Measurements from ENCODE around the gene ADAM22. TPM values are rescaled to one million over a fixed set of nuclear protein-coding genes. Genes with fewer than 3 reads are reported as not detected.

Gene ADAM22
- total RNA-seq, 1 experiment from 2014 or later, result 14.0 TPM

GRCh38 chr7:88013981-88014380 is 79.9 kb downstream of the ADAM22 start:
- Histone ChIP-seq H3K4me3 (no peak overlapping the region), H4K20me1 (ENCODE audit: insufficient read depth) (no peaks in the 10 kb centered on the region), H3K27ac (no peak overlapping the region), H2AFZ (no peak overlapping the region), H3K9me2 (ENCODE audit: insufficient read depth) (no peaks in the 10 kb centered on the region), H3K4me2 (no peak overlapping the region), H3K4me1 (replicated peaks; ENCODE audit: insufficient read depth) (no peaks in the 10 kb centered on the region), H3K36me3 (ENCODE audit: low read depth) (no peaks in the 10 kb centered on the region), H3F3A (ENCODE audit: insufficient read depth, low read depth) (no peaks in the 10 kb centered on the region), H3K27me3 (ENCODE audit: insufficient read depth, low read depth) (no peaks in the 10 kb centered on the region), H3K79me2 (ENCODE audit: low read depth) (no peaks in the 10 kb centered on the region), H3K9me3 (ENCODE audit: insufficient read depth, low read depth) (no peaks in the 10 kb centered on the region)
- POLR2A ChIA-PET (ENCODE audit: unreplicated experiment), result no interaction called here
- no peak for TF ChIP-seq EZH2 (IDR thresholded peaks at IDR 0.05; ENCODE audit: low read depth)
- TF ChIP-seq CTCF (conservative IDR thresholded peaks at IDR 0.05), result no peak
- intact Hi-C loops (cut with micrococcal nuclease; ENCODE audit: unreplicated experiment), result no loop called here
- DNase-seq, result no peak
- no TSS peak for BruUV-seq (replicated peaks)
- CTCF ChIA-PET, result no interaction called here

GRCh38 chr7:88014581-88014980 is 80.5 kb downstream of the ADAM22 start:
- DNase-seq, result no peak
- ChIA-PET POLR2A (ENCODE audit: unreplicated experiment) (no interaction called here), CTCF (no interaction called here)
- Histone ChIP-seq H3K27ac (no peak overlapping the region), H3F3A (ENCODE audit: insufficient read depth, low read depth) (no peaks in the 10 kb centered on the region), H3K4me1 (replicated peaks; ENCODE audit: insufficient read depth) (no peaks in the 10 kb centered on the region), H3K79me2 (ENCODE audit: low read depth) (no peaks in the 10 kb centered on the region), H4K20me1 (ENCODE audit: insufficient read depth) (no peaks in the 10 kb centered on the region), H3K9me2 (ENCODE audit: insufficient read depth) (no peaks in the 10 kb centered on the region), H3K9me3 (ENCODE audit: insufficient read depth, low read depth) (no peaks in the 10 kb centered on the region), H2AFZ (no peak overlapping the region), H3K4me3 (no peak overlapping the region), H3K4me2 (no peak overlapping the region), H3K36me3 (ENCODE audit: low read depth) (no peaks in the 10 kb centered on the region), H3K27me3 (ENCODE audit: insufficient read depth, low read depth) (no peaks in the 10 kb centered on the region)
- no TSS peak for BruUV-seq (replicated peaks)
- intact Hi-C loops (cut with micrococcal nuclease; ENCODE audit: unreplicated experiment), result no loop called here
- TF ChIP-seq EZH2 (IDR thresholded peaks at IDR 0.05; ENCODE audit: low read depth), result no peak
- no peak for TF ChIP-seq CTCF (conservative IDR thresholded peaks at IDR 0.05)

GRCh38 chr7:88015309-88015708 is 81.3 kb downstream of the ADAM22 start:
- no peak for TF ChIP-seq EZH2 (IDR thresholded peaks at IDR 0.05; ENCODE audit: low read depth)
- no peak for TF ChIP-seq CTCF (conservative IDR thresholded peaks at IDR 0.05)

More at GRCh38 chr7:88015309-88015708, 81.3 kb downstream of the ADAM22 start:
- Histone ChIP-seq H3F3A (ENCODE audit: insufficient read depth, low read depth) (no peaks in the 10 kb centered on the region), H3K9me3 (ENCODE audit: insufficient read depth, low read depth) (no peaks in the 10 kb centered on the region), H3K4me3 (no peak overlapping the region), H2AFZ (no peak overlapping the region), H4K20me1 (ENCODE audit: insufficient read depth) (no peaks in the 10 kb centered on the region), H3K4me1 (replicated peaks; ENCODE audit: insufficient read depth) (no peaks in the 10 kb centered on the region), H3K36me3 (ENCODE audit: low read depth) (no peaks in the 10 kb centered on the region), H3K27me3 (ENCODE audit: insufficient read depth, low read depth) (no peaks in the 10 kb centered on the region), H3K27ac (no peak overlapping the region), H3K79me2 (ENCODE audit: low read depth) (no peaks in the 10 kb centered on the region), H3K4me2 (no peak overlapping the region), H3K9me2 (ENCODE audit: insufficient read depth) (no peaks in the 10 kb centered on the region)
- ChIA-PET POLR2A (ENCODE audit: unreplicated experiment) (no interaction called here), CTCF (no interaction called here)
- intact Hi-C loops (cut with micrococcal nuclease; ENCODE audit: unreplicated experiment), result no loop called here
- DNase-seq, result no peak
- BruUV-seq (replicated peaks), result no TSS peak
